ENCODE results near the gene KPNA4. TPM values are rescaled to one million over a fixed set of nuclear protein-coding genes. Genes with fewer than 3 reads are reported as not detected.

KPNA4 gene
- total and polyA plus RNA-seq, 4 donors, result 39.8 to 82.5 (median 51.4) TPM

DNA sequence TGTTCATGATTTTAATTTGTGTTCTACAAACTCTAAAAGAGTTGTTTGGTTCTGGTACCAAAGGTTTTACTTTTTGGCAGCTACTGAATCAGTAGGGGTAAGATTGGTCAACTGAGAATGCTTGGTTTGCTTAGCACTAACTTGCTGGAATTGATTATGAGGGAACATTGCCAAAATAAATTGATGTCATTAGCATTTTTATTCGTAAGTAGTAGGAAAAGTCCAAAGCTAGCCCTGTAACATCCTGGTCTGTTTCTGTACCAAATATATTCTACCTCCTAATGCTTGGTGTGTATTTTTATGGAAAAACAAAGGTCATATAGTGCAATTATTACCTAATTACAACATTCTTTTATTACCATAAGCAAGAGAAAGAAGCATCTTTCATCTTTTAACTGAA, 35.9 kb upstream of the KPNA4 start:
- Histone ChIP-seq H3K9me3 (ENCODE audit: control insufficient read depth, insufficient read depth, low read length) (no peaks in the 10 kb centered on the region), H3K4me3 (ENCODE audit: low read depth, low read length) (no peak overlapping the region), H3K4me1 (ENCODE audit: control insufficient read depth, insufficient read depth, low read length) (no peaks in the 10 kb centered on the region), H3K36me3 (ENCODE audit: control insufficient read depth, insufficient read depth, low read length) (no peaks in the 10 kb centered on the region), H3K27ac (ENCODE audit: low read depth, low read length) (no peak overlapping the region), H3K27me3 (ENCODE audit: control insufficient read depth, insufficient read depth, low read length) (no peaks in the 10 kb centered on the region)
- DNase-seq (ENCODE audit: low read depth in 4 of 6, low spot score in 6 of 6), result no peak
- WGBS (ENCODE audit: insufficient coverage), result no CpG with 5 or more reads among the region's 1 CpG

DNA sequence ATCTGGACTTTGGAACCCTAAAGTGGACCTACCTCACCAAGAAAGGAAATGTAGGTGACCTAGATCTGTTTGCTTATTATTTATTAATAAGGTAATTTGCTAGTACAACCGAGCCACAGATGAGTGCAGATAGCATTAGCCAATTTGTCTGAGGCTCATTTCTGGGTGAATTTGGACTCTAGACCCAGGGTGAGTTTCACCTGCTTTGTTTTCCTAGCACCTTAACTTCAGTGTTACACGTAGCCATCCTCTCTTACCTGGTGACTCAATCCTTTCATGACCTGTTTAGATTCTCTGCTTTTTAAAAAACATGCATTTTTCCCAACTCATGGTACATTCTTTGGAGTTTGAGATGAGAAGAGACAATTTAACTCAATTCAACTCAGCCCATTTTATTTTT, 33.5 kb upstream of the KPNA4 start:
- no peaks in the 10 kb centered on the region for H3K9me3 ChIP-seq (ENCODE audit: control insufficient read depth, insufficient read depth, low read length)
- no peaks in the 10 kb centered on the region for H3K27me3 ChIP-seq (ENCODE audit: control insufficient read depth, insufficient read depth, low read length)
- H3K36me3 ChIP-seq (ENCODE audit: control insufficient read depth, insufficient read depth, low read length), result no peaks in the 10 kb centered on the region
- H3K27ac ChIP-seq (ENCODE audit: low read depth, low read length), result no peak overlapping the region
- no CpG with 5 or more reads among the region's 2 CpGs for WGBS (ENCODE audit: insufficient coverage)
- no peak for DNase-seq (ENCODE audit: low read depth in 4 of 6, low spot score in 6 of 6)
- no peaks in the 10 kb centered on the region for H3K4me1 ChIP-seq (ENCODE audit: control insufficient read depth, insufficient read depth, low read length)
- no peak overlapping the region for H3K4me3 ChIP-seq (ENCODE audit: low read depth, low read length)

DNA sequence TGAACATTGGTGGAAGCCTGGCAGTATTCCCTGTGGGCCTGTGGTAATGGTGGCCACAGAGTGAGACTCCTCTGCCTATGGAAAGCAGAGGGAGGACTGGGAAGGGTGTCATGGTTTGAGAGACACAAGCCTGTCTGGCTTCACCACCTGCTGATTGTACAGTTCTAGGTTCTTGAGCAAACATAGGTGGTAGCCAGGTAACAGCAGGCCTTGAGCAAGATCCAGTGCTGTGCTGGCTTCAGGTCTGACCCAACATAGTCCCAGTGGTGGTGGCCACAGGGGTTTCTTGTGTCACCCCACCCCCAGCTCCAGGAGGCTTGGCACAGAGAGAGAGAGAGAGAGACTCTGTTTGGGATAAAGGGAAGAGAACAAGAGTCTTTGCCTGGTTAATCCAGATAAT, 22.7 kb upstream of the KPNA4 start:
- Histone ChIP-seq H3K36me3 (ENCODE audit: control insufficient read depth, insufficient read depth, low read length) (no peaks in the 10 kb centered on the region), H3K9me3 (ENCODE audit: control insufficient read depth, insufficient read depth, low read length) (peaks cover 2% of the 10 kb centered on the region), H3K4me1 (ENCODE audit: control insufficient read depth, insufficient read depth, low read length) (no peaks in the 10 kb centered on the region), H3K4me3 (ENCODE audit: low read depth, low read length) (no peak overlapping the region), H3K27ac (ENCODE audit: low read depth, low read length) (no peak overlapping the region), H3K27me3 (ENCODE audit: control insufficient read depth, insufficient read depth, low read length) (no peaks in the 10 kb centered on the region)
- DNase-seq (ENCODE audit: low read depth in 4 of 6, low spot score in 6 of 6), result no peak

DNA sequence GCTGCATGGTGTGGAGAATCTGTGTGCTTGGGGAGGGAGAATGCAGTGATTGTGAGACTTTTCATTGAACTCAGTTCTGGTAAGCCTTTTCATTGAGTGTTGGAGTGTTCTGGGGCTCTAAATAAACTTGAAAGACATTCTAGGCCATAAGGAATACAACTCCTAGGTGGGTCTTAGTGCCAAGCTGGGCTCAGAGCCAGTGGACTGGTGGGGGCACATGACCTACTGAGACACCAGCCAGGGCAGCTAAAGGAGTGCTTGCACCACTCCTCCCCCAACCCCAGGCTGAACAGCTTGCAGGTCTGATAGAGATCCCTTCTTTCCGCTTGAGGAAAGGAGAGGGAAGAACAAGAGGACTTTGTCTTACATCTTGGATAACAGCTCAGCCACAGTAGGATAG, 21.7 kb upstream of the KPNA4 start:
- peaks cover 2% of the 10 kb centered on the region for H3K9me3 ChIP-seq (ENCODE audit: control insufficient read depth, insufficient read depth, low read length)
- no peaks in the 10 kb centered on the region for H3K27me3 ChIP-seq (ENCODE audit: control insufficient read depth, insufficient read depth, low read length)
- no CpG with 5 or more reads among the region's 1 CpG for whole genome bisulfite sequencing (ENCODE audit: insufficient coverage)
- no peak overlapping the region for H3K27ac ChIP-seq (ENCODE audit: low read depth, low read length)
- no peaks in the 10 kb centered on the region for H3K4me1 ChIP-seq (ENCODE audit: control insufficient read depth, insufficient read depth, low read length)
- peak in 2 of 6 donors; percentile 0 to 35 for DNase-seq (ENCODE audit: low read depth in 4 of 6, low spot score in 6 of 6)
- no peaks in the 10 kb centered on the region for H3K36me3 ChIP-seq (ENCODE audit: control insufficient read depth, insufficient read depth, low read length)
- H3K4me3 ChIP-seq (ENCODE audit: low read depth, low read length), result no peak overlapping the region

DNA sequence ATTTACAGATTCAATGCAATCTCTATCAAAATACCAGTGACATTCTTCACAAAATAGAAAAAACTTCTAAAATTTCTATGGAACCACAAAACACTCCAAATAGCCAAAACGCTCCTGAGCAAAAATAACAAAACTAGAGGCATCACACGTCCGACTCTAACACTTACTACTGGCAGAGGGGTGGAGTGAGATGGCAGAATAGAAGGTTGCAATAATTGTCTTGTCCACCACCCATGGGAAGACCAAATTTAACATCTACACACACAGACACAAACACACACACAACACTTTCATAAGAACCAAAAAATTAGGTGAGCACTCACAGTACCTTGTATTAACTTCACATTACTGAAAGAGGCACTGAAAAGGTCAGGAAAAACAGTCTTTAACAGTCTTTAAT, 21.3 kb upstream of the KPNA4 start:
- Histone ChIP-seq H3K36me3 (ENCODE audit: control insufficient read depth, insufficient read depth, low read length) (no peaks in the 10 kb centered on the region), H3K27me3 (ENCODE audit: control insufficient read depth, insufficient read depth, low read length) (no peaks in the 10 kb centered on the region), H3K9me3 (ENCODE audit: control insufficient read depth, insufficient read depth, low read length) (peaks cover 2% of the 10 kb centered on the region), H3K27ac (ENCODE audit: low read depth, low read length) (no peak overlapping the region), H3K4me1 (ENCODE audit: control insufficient read depth, insufficient read depth, low read length) (no peaks in the 10 kb centered on the region), H3K4me3 (ENCODE audit: low read depth, low read length) (no peak overlapping the region)
- DNase-seq (ENCODE audit: low read depth in 4 of 6, low spot score in 6 of 6), result no peak
- WGBS (ENCODE audit: insufficient coverage), result no CpG with 5 or more reads among the region's 3 CpGs

DNA sequence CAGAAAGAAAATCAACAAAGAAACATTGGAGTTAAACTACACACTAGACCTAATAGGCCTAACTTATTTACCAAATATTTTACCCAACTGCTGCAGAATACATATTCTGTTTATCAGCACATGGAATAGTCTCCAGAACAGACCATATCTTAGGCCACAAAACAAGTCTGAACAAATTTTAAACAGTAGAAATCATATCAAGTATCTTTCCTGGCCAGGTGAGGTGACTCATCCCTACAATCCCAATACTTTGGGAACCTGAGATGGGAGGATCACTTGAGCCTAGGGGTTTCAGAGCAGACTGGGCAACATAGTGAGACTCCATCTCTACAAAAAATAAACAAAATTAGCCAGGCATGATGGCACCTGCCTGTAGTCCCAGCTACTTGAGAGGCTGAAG, 18.1 kb upstream of the KPNA4 start:
- no peak overlapping the region for H3K27ac ChIP-seq (ENCODE audit: low read depth, low read length)
- H3K4me1 ChIP-seq (ENCODE audit: control insufficient read depth, insufficient read depth, low read length), result no peaks in the 10 kb centered on the region
- no peaks in the 10 kb centered on the region for H3K9me3 ChIP-seq (ENCODE audit: control insufficient read depth, insufficient read depth, low read length)
- no peaks in the 10 kb centered on the region for H3K36me3 ChIP-seq (ENCODE audit: control insufficient read depth, insufficient read depth, low read length)
- no peaks in the 10 kb centered on the region for H3K27me3 ChIP-seq (ENCODE audit: control insufficient read depth, insufficient read depth, low read length)
- H3K4me3 ChIP-seq (ENCODE audit: low read depth, low read length), result no peak overlapping the region
- DNase-seq (ENCODE audit: low read depth in 4 of 6, low spot score in 6 of 6), result no peak

DNA sequence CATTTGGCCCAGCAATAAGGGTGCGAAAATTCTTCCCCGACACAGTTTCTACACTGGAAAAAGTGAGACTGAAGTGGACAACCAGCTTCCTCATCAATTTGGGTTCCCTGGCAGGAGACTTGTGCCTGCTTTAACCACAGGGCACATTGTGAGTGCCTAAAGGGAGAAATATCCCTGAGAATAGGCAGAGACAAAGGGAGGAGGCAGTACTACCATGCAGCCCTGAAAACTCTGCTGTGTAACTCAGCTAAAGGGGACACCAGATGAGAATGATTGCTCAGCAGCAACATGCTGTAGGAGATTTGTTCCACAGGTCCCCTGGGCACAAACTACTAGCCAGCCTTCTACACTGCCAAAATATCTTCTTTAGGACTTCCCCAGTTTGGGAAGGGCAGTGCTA, 15.6 kb upstream of the KPNA4 start:
- Histone ChIP-seq H3K9me3 (ENCODE audit: control insufficient read depth, insufficient read depth, low read length) (no peaks in the 10 kb centered on the region), H3K4me1 (ENCODE audit: control insufficient read depth, insufficient read depth, low read length) (no peaks in the 10 kb centered on the region), H3K27me3 (ENCODE audit: control insufficient read depth, insufficient read depth, low read length) (no peaks in the 10 kb centered on the region), H3K27ac (ENCODE audit: low read depth, low read length) (no peak overlapping the region), H3K36me3 (ENCODE audit: control insufficient read depth, insufficient read depth, low read length) (no peaks in the 10 kb centered on the region), H3K4me3 (ENCODE audit: low read depth, low read length) (no peak overlapping the region)
- WGBS (ENCODE audit: insufficient coverage), result no CpG with 5 or more reads among the region's 2 CpGs
- no peak for DNase-seq (ENCODE audit: low read depth in 4 of 6, low spot score in 6 of 6)

DNA sequence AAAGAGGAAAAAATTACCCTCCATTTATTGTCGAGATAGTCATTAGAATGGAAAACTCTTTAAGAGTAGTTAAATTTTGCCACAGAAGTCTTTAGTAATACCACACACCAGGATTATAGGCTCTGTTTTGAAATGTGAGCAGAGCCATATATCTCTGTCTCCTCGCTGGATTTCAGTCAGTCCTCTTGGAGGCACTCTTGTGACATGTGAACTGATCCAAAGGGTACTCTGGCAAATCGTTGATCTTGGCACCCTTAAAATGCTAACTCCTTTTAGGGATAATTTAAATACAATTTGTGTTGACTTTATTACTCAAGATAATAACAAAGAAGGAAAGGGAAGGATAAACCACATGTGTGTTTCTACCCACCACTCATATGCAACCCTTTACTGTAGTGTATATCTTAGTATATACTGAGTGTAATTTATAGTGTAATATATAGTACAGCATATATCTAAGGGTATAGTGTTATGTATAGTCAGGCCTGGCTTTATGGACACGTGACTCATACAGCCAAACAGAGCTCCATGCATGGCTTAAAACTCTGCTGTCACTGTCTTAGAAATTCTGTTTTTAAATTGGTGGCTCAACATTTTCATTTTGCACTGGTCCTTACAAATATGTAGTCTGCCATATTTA, 12.3 kb upstream of the KPNA4 start:
- Histone ChIP-seq H3K36me3 (ENCODE audit: control insufficient read depth, insufficient read depth, low read length) (no peaks in the 10 kb centered on the region), H3K4me1 (ENCODE audit: control insufficient read depth, insufficient read depth, low read length) (no peaks in the 10 kb centered on the region), H3K27ac (ENCODE audit: low read depth, low read length) (no peak overlapping the region), H3K27me3 (ENCODE audit: control insufficient read depth, insufficient read depth, low read length) (no peaks in the 10 kb centered on the region), H3K9me3 (ENCODE audit: control insufficient read depth, insufficient read depth, low read length) (no peaks in the 10 kb centered on the region), H3K4me3 (ENCODE audit: low read depth, low read length) (no peak overlapping the region)
- 80% methylated on average over 1 of the region's 4 CpGs for WGBS (ENCODE audit: insufficient coverage)
- no peak for DNase-seq (ENCODE audit: low read depth in 4 of 6, low spot score in 6 of 6)

DNA sequence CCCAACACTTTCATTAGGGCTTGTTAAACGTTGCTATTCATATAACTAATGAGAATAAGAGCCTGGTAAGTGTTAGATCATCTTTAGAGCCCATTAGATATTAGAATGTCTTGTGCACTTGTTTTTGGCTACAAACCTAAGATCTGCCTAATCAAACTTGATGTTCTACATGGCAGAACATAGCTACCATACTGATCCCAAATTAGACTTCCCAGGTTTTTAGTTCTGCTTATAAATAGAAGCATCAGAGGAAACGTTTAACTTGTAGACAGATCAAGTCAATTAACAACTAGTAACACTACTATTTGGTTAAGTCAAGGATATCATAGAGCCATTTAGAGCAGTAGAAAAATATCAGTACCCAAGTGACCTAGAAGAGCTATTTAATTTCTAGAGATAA, 11.7 kb upstream of the KPNA4 start:
- Histone ChIP-seq H3K27ac (ENCODE audit: low read depth, low read length) (no peak overlapping the region), H3K4me1 (ENCODE audit: control insufficient read depth, insufficient read depth, low read length) (no peaks in the 10 kb centered on the region), H3K9me3 (ENCODE audit: control insufficient read depth, insufficient read depth, low read length) (no peaks in the 10 kb centered on the region), H3K4me3 (ENCODE audit: low read depth, low read length) (no peak overlapping the region), H3K27me3 (ENCODE audit: control insufficient read depth, insufficient read depth, low read length) (no peaks in the 10 kb centered on the region), H3K36me3 (ENCODE audit: control insufficient read depth, insufficient read depth, low read length) (no peaks in the 10 kb centered on the region)
- DNase-seq (ENCODE audit: low read depth in 4 of 6, low spot score in 6 of 6), result no peak
- WGBS (ENCODE audit: insufficient coverage), result no CpG with 5 or more reads among the region's 2 CpGs

DNA sequence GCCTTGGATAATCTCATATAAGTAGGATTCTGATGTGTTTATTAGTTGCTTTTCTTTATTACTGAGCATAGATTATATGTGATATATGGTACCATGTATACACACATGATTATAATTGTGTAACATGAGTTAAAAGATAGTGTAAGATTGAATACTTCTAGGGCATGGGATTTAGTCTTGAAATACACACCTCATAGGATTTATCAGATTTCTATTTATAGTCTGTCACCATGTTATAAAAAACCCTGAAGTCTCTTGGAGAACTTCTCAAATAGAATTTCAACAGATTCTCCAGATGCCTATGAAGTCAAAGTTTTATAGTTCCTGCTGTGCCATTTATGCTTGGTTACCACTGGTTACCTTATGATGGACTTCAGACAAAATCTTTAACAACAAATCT, 11.2 kb upstream of the KPNA4 start:
- Histone ChIP-seq H3K4me1 (ENCODE audit: control insufficient read depth, insufficient read depth, low read length) (no peaks in the 10 kb centered on the region), H3K27ac (ENCODE audit: low read depth, low read length) (no peak overlapping the region), H3K27me3 (ENCODE audit: control insufficient read depth, insufficient read depth, low read length) (no peaks in the 10 kb centered on the region), H3K36me3 (ENCODE audit: control insufficient read depth, insufficient read depth, low read length) (no peaks in the 10 kb centered on the region), H3K4me3 (ENCODE audit: low read depth, low read length) (no peak overlapping the region), H3K9me3 (ENCODE audit: control insufficient read depth, insufficient read depth, low read length) (no peaks in the 10 kb centered on the region)
- DNase-seq (ENCODE audit: low read depth in 4 of 6, low spot score in 6 of 6), result no peak
